DOHH2 (cell line): ENCODE measurements around the gene ZMIZ2.

ENCODE experiments used
- H3F3A ChIP-seq: fragments of 200-600 bp; sonication (generic), shearing (Covaris generic); 2 replicates; pipeline ENCODE4 v1.6.0; 2016; ENCODE audit warnings: antibody characterized with exemption, mild to moderate bottlenecking; ENCODE audit not compliant: control insufficient read depth, insufficient read depth
- H3K27ac ChIP-seq: fragments of 200-600 bp; sonication (generic); 2 replicates; pipeline ENCODE4 v1.5.1; 2014; ENCODE audit warnings: low read depth, mild to moderate bottlenecking, low read length, moderate library complexity
- H3K27me3 ChIP-seq: fragments of 200-600 bp; sonication (generic); 2 replicates; pipeline ENCODE4 v1.6.1; 2014; ENCODE audit warnings: mild to moderate bottlenecking, low read length, mixed read lengths; ENCODE audit not compliant: control insufficient read depth
- H3K36me3 ChIP-seq: fragments of 200-600 bp; sonication (generic); 2 replicates; pipeline ENCODE4 v1.6.1; 2014; ENCODE audit warnings: mild to moderate bottlenecking, low read length, moderate library complexity, mixed read lengths; ENCODE audit not compliant: control insufficient read depth
- H3K4me1 ChIP-seq: fragments of 200-600 bp; sonication (generic); 2 replicates; pipeline ENCODE4 v1.6.1; 2014; ENCODE audit warnings: mild to moderate bottlenecking, low read length, mixed read lengths; ENCODE audit not compliant: control insufficient read depth
- H3K4me2 ChIP-seq: fragments of 200-600 bp; sonication (generic); 2 replicates; pipeline ENCODE4 v1.6.0; 2014; ENCODE audit warnings: mild to moderate bottlenecking, low read length, moderate library complexity
- H3K4me3 ChIP-seq: fragments of 200-600 bp; sonication (generic); 2 replicates; pipeline ENCODE4 v1.5.1; 2014; ENCODE audit warnings: mild to moderate bottlenecking, low read length, mixed read lengths
- H3K79me2 ChIP-seq: fragments of 200-600 bp; sonication (generic); 2 replicates; pipeline ENCODE4 v1.6.1; 2014; ENCODE audit warnings: mild to moderate bottlenecking, low read length, mixed read lengths; ENCODE audit not compliant: control insufficient read depth
- H3K9me2 ChIP-seq: fragments of 200-600 bp; sonication (generic); replicated peaks from 2 replicates; pipeline ENCODE4 v1.6.1; 2014; ENCODE audit warnings: mild to moderate bottlenecking, low read length, mixed read lengths; ENCODE audit not compliant: control insufficient read depth
- H3K9me3 ChIP-seq: fragments of 200-600 bp; sonication (generic); 2 replicates; pipeline ENCODE4 v1.6.1; 2014; ENCODE audit warnings: antibody characterized with exemption, low read length, mixed read lengths; ENCODE audit not compliant: control insufficient read depth, insufficient read depth
- H4K20me1 ChIP-seq: fragments of 200-600 bp; sonication (generic); 2 replicates; pipeline ENCODE4 v1.6.0; 2014; ENCODE audit warnings: low read depth, mild to moderate bottlenecking, antibody characterized with exemption, low read length, moderate library complexity; ENCODE audit not compliant: control insufficient read depth, insufficient read depth
- CTCF ChIP-seq: fragments of 200-600 bp; sonication (generic); IDR thresholded peaks from one replicate; pipeline ENCODE4 v1.5.1; 2014; ENCODE audit warnings: antibody characterized with exemption, mild to moderate bottlenecking, low read depth, low read length; ENCODE audit not compliant: poor library complexity, severe bottlenecking
- EZH2phosphoT487 ChIP-seq: fragments of 200-600 bp; sonication (generic); IDR thresholded peaks from 2 replicates; pipeline ENCODE4 v1.6.1; 2017; ENCODE audit warnings: borderline replicate concordance, mild to moderate bottlenecking, antibody characterized with exemption, low read length, moderate library complexity, mixed read lengths

ZMIZ2 gene

GRCh38 chr7:44764081-44764480, 15.4 kb downstream of the ZMIZ2 start:
- Histone ChIP-seq H4K20me1 (no peaks in the 10 kb centered on the region), H3K4me1 (peaks cover 6% of the 10 kb centered on the region), H3K4me3 (no peak overlapping the region), H3K27me3 (no peaks in the 10 kb centered on the region), H3K36me3 (peaks cover 85% of the 10 kb centered on the region), H3K79me2 (no peaks in the 10 kb centered on the region), H3F3A (no peaks in the 10 kb centered on the region), H3K27ac (no peak overlapping the region), H3K9me2 (no peaks in the 10 kb centered on the region), H3K4me2 (no peak overlapping the region), H3K9me3 (no peaks in the 10 kb centered on the region)
- no peak for TF ChIP-seq CTCF

GRCh38 chr7:44764665-44765578, 16.3 kb downstream of the ZMIZ2 start:
- Histone ChIP-seq H3K27me3 (no peaks in the 10 kb centered on the region), H3K36me3 (peaks cover 81% of the 10 kb centered on the region), H3K9me2 (no peaks in the 10 kb centered on the region), H3K4me2 (no peak overlapping the region), H4K20me1 (no peaks in the 10 kb centered on the region), H3K9me3 (no peaks in the 10 kb centered on the region), H3F3A (no peaks in the 10 kb centered on the region), H3K4me3 (no peak overlapping the region), H3K79me2 (no peaks in the 10 kb centered on the region), H3K27ac (no peak overlapping the region), H3K4me1 (peaks cover 6% of the 10 kb centered on the region)
- TF ChIP-seq CTCF (no peak), EZH2phosphoT487 (no peak)

GRCh38 chr7:44765579-44766415, 17.1 kb downstream of the ZMIZ2 start:
- Histone ChIP-seq H3K36me3 (peaks cover 72% of the 10 kb centered on the region), H4K20me1 (no peaks in the 10 kb centered on the region)

More at GRCh38 chr7:44765579-44766415, 17.1 kb downstream of the ZMIZ2 start:
- Histone ChIP-seq H3K79me2 (no peaks in the 10 kb centered on the region), H3K4me3 (no peak overlapping the region), H3K27me3 (no peaks in the 10 kb centered on the region), H3F3A (peaks cover 3% of the 10 kb centered on the region; the same call in 1 of the 2 replicates), H3K4me1 (peaks cover 6% of the 10 kb centered on the region), H3K4me2 (no peak overlapping the region), H3K9me3 (no peaks in the 10 kb centered on the region), H3K27ac (no peak overlapping the region), H3K9me2 (no peaks in the 10 kb centered on the region)
- TF ChIP-seq CTCF (no peak), EZH2phosphoT487 (no peak)
